CD14-positive monocyte (primary cell): ENCODE measurements around the gene CSRP1. TPM values are rescaled to one million over a fixed set of nuclear protein-coding genes. Genes with fewer than 3 reads are reported as not detected.
"Not testable (repeated sequence)": the region's sequence is repeated elsewhere in the genome, so short reads cannot be mapped to it uniquely, and the experiment has no call there.

ENCODE experiments used
- DNase-seq, 3 donors: peaks; one replicate each; pipeline ENCODE4 v3.0.0-alpha.2; 2011 to 2022
- H2AFZ ChIP-seq: 2 replicates; pipeline ENCODE4 v1.6.0; 2012; ENCODE audit warnings: mild to moderate bottlenecking, low read depth, low read length, inconsistent platforms; ENCODE audit not compliant: insufficient read depth, poor library complexity, severe bottlenecking
- H3K27ac ChIP-seq, 2 donors: 1 replicate in 1 of 2; 2 replicates in 1 of 2; pipeline ENCODE4 v1.5.1; 2012 to 2013; ENCODE audit warnings: low read length in 2 of 2, control low read depth in 1 of 2, inconsistent platforms in 1 of 2, low read depth in 1 of 2, mild to moderate bottlenecking in 1 of 2
- H3K27me3 ChIP-seq, 2 donors: one replicate each; pipeline versions ENCODE4 v1.6.0 to v1.6.1; 2011 to 2013; ENCODE audit warnings: low read length in 2 of 2; ENCODE audit not compliant: control insufficient read depth in 2 of 2, insufficient read depth in 2 of 2
- H3K36me3 ChIP-seq, 2 donors: replicated peaks in 1 of 2; 1 replicate in 1 of 2; 2 replicates in 1 of 2; pipeline versions ENCODE4 v1.5.1 to v1.6.1; 2012 to 2013; ENCODE audit warnings: low read length in 2 of 2, control low read depth in 1 of 2, inconsistent platforms in 1 of 2, mild to moderate bottlenecking in 1 of 2; ENCODE audit not compliant: insufficient read depth in 2 of 2, control insufficient read depth in 1 of 2
- H3K4me1 ChIP-seq, 2 donors: 1 replicate in 1 of 2; 2 replicates in 1 of 2; pipeline versions ENCODE4 v1.5.1 to v1.6.1; 2012 to 2013; ENCODE audit warnings: low read length in 2 of 2, control low read depth in 1 of 2, inconsistent platforms in 1 of 2, mild to moderate bottlenecking in 1 of 2, moderate library complexity in 1 of 2; ENCODE audit not compliant: insufficient read depth in 2 of 2, control insufficient read depth in 1 of 2
- H3K4me2 ChIP-seq: replicated peaks from 2 replicates; pipeline ENCODE3; 2012; ENCODE audit warnings: low read length, moderate library complexity, mild to moderate bottlenecking; ENCODE audit not compliant: poor library complexity, severe bottlenecking; ENCODE audit errors: extremely low read depth
- H3K4me3 ChIP-seq, 3 experiments: fragments of 200-600 bp in 1 of 3; sonication (generic) in 1 of 3; replicated peaks in 1 of 3; 1 replicate in 2 of 3; 2 replicates in 1 of 3; pipeline ENCODE4 v1.5.1; 2011 to 2013; ENCODE audit warnings: low read length in 3 of 3, mild to moderate bottlenecking in 3 of 3, control low read depth in 2 of 3, low read depth in 2 of 3, inconsistent platforms in 1 of 3, moderate library complexity in 1 of 3
- H3K79me2 ChIP-seq: 2 replicates; pipeline ENCODE4 v1.6.0; 2012; ENCODE audit warnings: mild to moderate bottlenecking, control low read depth, inconsistent platforms, low read length, moderate library complexity; ENCODE audit not compliant: insufficient read depth
- H3K9ac ChIP-seq: 2 replicates; pipeline ENCODE4 v1.6.0; 2017; ENCODE audit warnings: low read length, mild to moderate bottlenecking; ENCODE audit not compliant: insufficient read depth, poor library complexity, severe bottlenecking
- H3K9me3 ChIP-seq, 2 donors: replicated peaks in 1 of 2; 1 replicate in 1 of 2; 2 replicates in 1 of 2; pipeline versions ENCODE4 v1.5.1 to v1.6.1; 2012 to 2013; ENCODE audit warnings: low read length in 2 of 2, control low read depth in 1 of 2; ENCODE audit not compliant: control insufficient read depth in 1 of 2, insufficient read depth in 1 of 2
- H4K20me1 ChIP-seq: 2 replicates; pipeline ENCODE4 v1.6.0; 2012; ENCODE audit warnings: mild to moderate bottlenecking, low read length, control low read depth, moderate library complexity; ENCODE audit not compliant: insufficient read depth
- H3K27ac Mint-ChIP-seq, 7 donors: one replicate each; pipeline ENCODE4 v1.8.0; 2020; ENCODE audit warnings: mild to moderate bottlenecking in 7 of 7, mixed read lengths in 7 of 7, moderate library complexity in 6 of 7, inconsistent platforms in 2 of 7
- H3K27me3 Mint-ChIP-seq, 3 donors: one replicate each; pipeline ENCODE4 v1.8.0; 2021 to 2022; ENCODE audit warnings: low read depth in 3 of 3, mild to moderate bottlenecking in 3 of 3, mixed read lengths in 3 of 3, moderate library complexity in 3 of 3, inconsistent platforms in 1 of 3
- H3K36me3 Mint-ChIP-seq, 2 donors: one replicate each; pipeline ENCODE4 v1.8.0; 2020; ENCODE audit warnings: mixed read lengths in 2 of 2, inconsistent platforms in 1 of 2, mild to moderate bottlenecking in 1 of 2
- H3K4me1 Mint-ChIP-seq: one replicate; pipeline ENCODE4 v1.8.0; 2020; ENCODE audit warnings: mild to moderate bottlenecking, mixed read lengths
- H3K4me3 Mint-ChIP-seq, 2 donors: one replicate each; pipeline ENCODE4 v1.8.0; 2020; ENCODE audit warnings: mild to moderate bottlenecking in 2 of 2, mixed read lengths in 2 of 2, moderate library complexity in 1 of 2
- H3K9me3 Mint-ChIP-seq, 7 donors: one replicate each; pipeline ENCODE4 v1.8.0; 2020 to 2022; ENCODE audit warnings: mixed read lengths in 7 of 7, mild to moderate bottlenecking in 6 of 7, moderate library complexity in 6 of 7, inconsistent platforms in 2 of 7
- CTCF ChIP-seq: fragments of 200-600 bp; IDR thresholded peaks from one replicate; pipeline ENCODE4 v1.8.0; 2022; ENCODE audit warnings: antibody characterized with exemption, mild to moderate bottlenecking
- WGBS: methylation state at CpG from one replicate; pipeline ENCODE4 v1.1.5; 2013; ENCODE audit warnings: missing lambda C conversion rate; ENCODE audit not compliant: insufficient coverage; 5-methylcytosine and 5-hydroxymethylcytosine counted together
- intact Hi-C, 2 donors: fragments of 100-400 bp; cut with micrococcal nuclease; formaldehyde crosslinking; loops; one replicate each; pipeline versions ENCODE4 v1.15.0 to v1.15.1; 2023
- polyA plus RNA-seq, 3 donors: library from polyadenylated mRNA; depleted of rRNA in 1 of 3; unstranded in 2 of 3; stranded (reverse) in 1 of 3; fragments of 300-500 nt in 2 of 3; fragments of >200 nt in 1 of 3; fragmentation: Illumina TruSeq in 2 of 3; gene quantifications; 1 replicate in 2 of 3; 2 replicates in 1 of 3; pipeline ENCODE4 v1.2.3, GENCODE V29; 2012 to 2021

CSRP1 gene
- polyA plus RNA-seq, 3 donors = 87.4 to 111 (median 98.8) TPM

GRCh38 chr1:201525193-201525778, 18.4 kb upstream of the CSRP1 start:
- H3K9me3 Mint-ChIP-seq = peaks cover 0 to 5% (median 2%) of the 10 kb centered on the region in 7 donors
- Histone ChIP-seq H3K4me2 (no peak overlapping the region), H3K9ac (no peak overlapping the region), H3K27ac (no peak overlapping the region), H3K36me3 (no peaks in the 10 kb centered on the region), H3K9me3 (peaks cover 0 to 6% of the 10 kb centered on the region in 2 donors), H3K79me2 (no peaks in the 10 kb centered on the region), H3K4me1 (no peaks in the 10 kb centered on the region), H2AFZ (no peak overlapping the region), H3K27me3 (no peaks in the 10 kb centered on the region), H4K20me1 (no peaks in the 10 kb centered on the region), H3K4me3 (no peak overlapping the region)
- H3K4me3 Mint-ChIP-seq = no peak overlapping the region
- DNase-seq = peak in 1 of 3 donors; percentile 42
- intact Hi-C loops = no loop called here
- WGBS = no CpG with 5 or more reads among the region's 1 CpG
- peak overlapping the region in 3 of 7 donors; percentile 4 to 67 (median 5) for H3K27ac Mint-ChIP-seq
- H3K36me3 Mint-ChIP-seq = peaks cover 18 to 34% of the 10 kb centered on the region in 2 donors
- TF ChIP-seq CTCF = no peak
- H3K27me3 Mint-ChIP-seq = no peaks in the 10 kb centered on the region
- H3K4me1 Mint-ChIP-seq = peaks cover 4% of the 10 kb centered on the region

- H3K27ac ChIP-seq, H3K4me2 ChIP-seq, H4K20me1 ChIP-seq, H3K9ac ChIP-seq, H3K9me3 Mint-ChIP-seq, H3K36me3 ChIP-seq, H3K4me1 ChIP-seq, H3K4me3 ChIP-seq, H3K4me3 Mint-ChIP-seq, H3K27ac Mint-ChIP-seq, H3K79me2 ChIP-seq, H3K27me3 Mint-ChIP-seq, H3K27me3 ChIP-seq, DNase-seq, H3K9me3 ChIP-seq, intact Hi-C loops, H2AFZ ChIP-seq: not testable (repeated sequence)
- Mint-ChIP-seq H3K36me3 (peaks cover 19 to 52% of the 10 kb centered on the region in 2 donors), H3K4me1 (peaks cover 22% of the 10 kb centered on the region)
- WGBS = 94% methylated on average over 7 of the region's 14 CpGs
These were observed 13.2 kb upstream of the CSRP1 start for GRCh38 chr1:201520046-201520575.
